ENCODE measurements around the gene SMIM7.

The SMIM7 gene

GRCh38 chr19:16627193-16627927, 32.6 kb downstream of the SMIM7 start:
- no peak for DNase-seq (ENCODE audit: low spot score)
- no peak for TF ChIP-seq CTCF (IDR thresholded peaks at IDR 0.05; ENCODE audit: extremely low read depth, missing control alignments)

- DNase-seq (ENCODE audit: low spot score) = no peak
- no peak for TF ChIP-seq CTCF (IDR thresholded peaks at IDR 0.05; ENCODE audit: extremely low read depth, missing control alignments)
These were observed 33.1 kb downstream of the SMIM7 start for GRCh38 chr19:16626796-16627192.

GRCh38 chr19:16625163-16625958, 34.6 kb downstream of the SMIM7 start:
- no peak for DNase-seq (ENCODE audit: low spot score)
- no peak for TF ChIP-seq CTCF (IDR thresholded peaks at IDR 0.05; ENCODE audit: extremely low read depth, missing control alignments)

GRCh38 chr19:16624236-16624635, 35.7 kb downstream of the SMIM7 start:
- TF ChIP-seq CTCF (IDR thresholded peaks at IDR 0.05; ENCODE audit: extremely low read depth, missing control alignments) = no peak
- no peak for DNase-seq (ENCODE audit: low spot score)

- peak; percentile 47 for DNase-seq (ENCODE audit: low spot score)
- no peak for TF ChIP-seq CTCF (IDR thresholded peaks at IDR 0.05; ENCODE audit: extremely low read depth, missing control alignments)
These were observed 36.4 kb downstream of the SMIM7 start for GRCh38 chr19:16623576-16623975.

- no peak for TF ChIP-seq CTCF (IDR thresholded peaks at IDR 0.05; ENCODE audit: extremely low read depth, missing control alignments)
- DNase-seq (ENCODE audit: low spot score) = no peak
These were observed 36.9 kb downstream of the SMIM7 start for GRCh38 chr19:16623066-16623465.

GRCh38 chr19:16621165-16621800, 38.7 kb downstream of the SMIM7 start:
- DNase-seq (ENCODE audit: low spot score) = no peak
- TF ChIP-seq CTCF (IDR thresholded peaks at IDR 0.05; ENCODE audit: extremely low read depth, missing control alignments) = no peak

Measured in GM20000 (cell line).